ENCODE measurements around the gene IL13RA2. TPM values are rescaled to one million over a fixed set of nuclear protein-coding genes. Genes with fewer than 3 reads are reported as not detected.

Gene IL13RA2
- total RNA-seq, 1 experiment from 2014 or later = 2.0 TPM

DNA sequence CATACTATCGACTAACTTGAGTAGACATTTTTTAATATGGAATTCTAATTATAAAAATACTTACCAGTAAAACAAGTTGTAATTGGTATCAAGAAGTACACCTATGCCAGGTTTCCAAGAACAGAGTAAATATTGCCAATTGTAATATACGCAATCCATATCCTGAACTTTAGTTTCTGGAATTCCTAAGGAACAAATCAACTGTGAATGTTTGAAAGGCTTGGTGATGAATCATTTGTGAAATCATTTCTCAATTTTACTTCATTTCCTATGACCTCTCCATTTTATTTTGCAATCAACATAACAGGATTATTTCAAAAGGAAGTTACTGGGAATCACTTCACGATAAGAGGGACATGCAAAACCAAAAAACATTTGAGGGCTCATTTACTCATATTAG, 3.7 kb downstream of the IL13RA2 start:
- in situ Hi-C loops (cut with HindIII; ENCODE audit: low sequenced_read_pairs) = no loop called here

DNA sequence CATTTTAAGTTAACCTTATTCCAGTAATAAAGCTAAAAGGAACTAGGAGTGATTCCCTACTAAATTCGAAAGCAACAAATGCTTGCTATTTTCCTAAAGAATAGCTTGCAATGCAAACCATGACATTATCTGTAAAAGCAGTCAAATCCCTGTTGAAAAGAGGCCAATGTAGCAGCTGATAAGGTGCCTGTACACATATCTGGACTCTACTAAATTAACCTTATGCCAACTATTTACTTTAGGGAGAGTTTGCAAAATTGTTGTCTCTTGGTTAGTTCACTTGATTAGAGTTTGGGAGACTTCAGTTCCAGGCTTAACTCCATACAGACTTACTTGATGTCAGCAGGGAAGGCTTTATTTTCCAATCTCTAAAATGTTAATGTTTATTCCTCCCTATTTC, 6.0 kb downstream of the IL13RA2 start:
- no peak for DNase-seq (ENCODE audit: low spot score)
- in situ Hi-C loops (cut with HindIII; ENCODE audit: low sequenced_read_pairs) = no loop called here

More for the DNA sequence above, 3.7 kb downstream of the IL13RA2 start:
- no peak for DNase-seq (ENCODE audit: low spot score)

DNA sequence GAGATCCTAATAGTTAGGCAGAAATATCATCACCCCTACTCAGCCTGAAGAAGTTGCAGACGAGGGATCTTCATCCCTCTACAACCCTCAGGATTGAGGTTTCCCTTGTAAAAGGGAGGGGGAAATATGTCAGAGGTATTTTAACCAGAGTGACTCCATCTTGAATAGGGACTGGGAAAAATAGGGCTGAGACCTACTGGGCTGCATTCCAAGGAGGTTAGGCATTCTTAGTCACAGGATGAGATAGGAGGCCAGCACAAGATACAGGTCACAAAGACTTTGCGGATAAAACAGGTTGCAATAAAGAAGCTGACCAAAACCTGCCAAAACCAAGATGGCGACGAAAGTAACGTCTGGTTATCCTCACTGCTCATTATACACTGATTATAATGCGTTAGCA, 17.5 kb downstream of the IL13RA2 start:
- in situ Hi-C loops (cut with HindIII; ENCODE audit: low sequenced_read_pairs) = no loop called here
- no peak for DNase-seq (ENCODE audit: low spot score)

DNA sequence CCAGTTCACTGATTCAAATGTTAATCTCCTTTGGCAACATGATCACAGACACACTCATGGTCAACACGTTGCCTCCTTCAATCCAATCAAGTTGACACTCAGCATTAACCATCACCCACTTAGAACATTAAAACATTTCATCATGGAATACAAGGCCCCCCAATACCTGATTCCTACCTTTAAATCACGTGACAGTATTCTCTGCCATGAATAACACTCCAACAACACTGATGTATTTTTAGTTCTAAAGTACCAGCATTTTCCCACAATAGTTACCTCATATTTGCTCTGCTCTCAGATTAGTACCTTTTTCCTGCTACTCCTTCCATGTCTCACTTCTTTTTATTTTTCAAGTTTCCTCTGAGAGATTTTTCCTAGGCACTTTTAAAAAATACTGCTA, 19.6 kb downstream of the IL13RA2 start:
- in situ Hi-C loops (cut with HindIII; ENCODE audit: low sequenced_read_pairs) = no loop called here
- no peak for DNase-seq (ENCODE audit: low spot score)

DNA sequence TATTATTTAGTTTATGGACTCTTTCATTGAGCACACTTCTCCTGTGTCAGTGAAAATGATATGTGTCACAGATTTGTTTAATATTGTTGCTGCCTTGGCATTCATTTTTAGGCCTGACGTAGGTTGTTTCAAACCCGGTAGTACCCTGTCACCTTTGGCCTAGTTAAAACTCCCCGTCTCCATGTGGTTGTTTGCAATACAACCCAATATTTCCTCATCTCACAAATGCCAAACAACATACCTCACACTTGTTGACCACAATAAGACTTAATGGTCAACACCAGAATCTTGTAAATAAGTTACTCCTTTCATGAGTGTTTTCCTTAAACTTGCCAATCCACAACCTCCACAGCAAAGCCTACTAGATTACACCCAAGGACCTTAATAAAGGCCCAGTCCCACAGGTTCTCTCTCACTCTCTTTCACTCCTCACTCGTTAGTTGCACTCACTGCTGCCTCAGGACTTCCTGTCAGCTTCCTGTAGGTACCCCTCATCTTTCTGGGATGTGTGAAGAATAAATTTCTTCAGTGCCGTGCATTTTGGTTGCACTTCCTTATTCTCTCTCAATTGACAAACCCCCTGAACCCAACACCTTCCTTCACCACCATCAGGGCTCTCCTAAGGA, 31.3 kb downstream of the IL13RA2 start:
- no peak for DNase-seq (ENCODE audit: low spot score)
- in situ Hi-C loops (cut with HindIII; ENCODE audit: low sequenced_read_pairs) = no loop called here

DNA sequence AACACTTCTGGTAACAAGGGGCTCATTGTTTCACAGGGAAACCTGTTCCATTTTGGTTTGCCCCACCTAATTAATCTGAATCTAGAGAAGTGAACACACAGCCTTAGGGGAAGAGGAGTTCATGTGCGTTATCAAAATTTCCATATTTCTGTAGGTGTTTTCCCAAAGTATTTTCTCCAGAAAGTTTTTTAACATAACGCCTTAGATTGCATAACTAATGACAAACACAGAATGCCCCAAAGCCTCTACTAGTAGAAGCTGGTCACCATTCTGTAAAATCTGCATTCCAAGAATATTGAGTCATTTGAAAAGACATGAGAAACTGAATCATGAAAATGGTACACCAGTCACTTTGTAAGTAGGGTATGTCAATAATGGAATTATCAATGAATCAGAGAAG, 41.1 kb downstream of the IL13RA2 start:
- in situ Hi-C loops (cut with HindIII; ENCODE audit: low sequenced_read_pairs) = no loop called here
- DNase-seq (ENCODE audit: low spot score) = no peak

DNA sequence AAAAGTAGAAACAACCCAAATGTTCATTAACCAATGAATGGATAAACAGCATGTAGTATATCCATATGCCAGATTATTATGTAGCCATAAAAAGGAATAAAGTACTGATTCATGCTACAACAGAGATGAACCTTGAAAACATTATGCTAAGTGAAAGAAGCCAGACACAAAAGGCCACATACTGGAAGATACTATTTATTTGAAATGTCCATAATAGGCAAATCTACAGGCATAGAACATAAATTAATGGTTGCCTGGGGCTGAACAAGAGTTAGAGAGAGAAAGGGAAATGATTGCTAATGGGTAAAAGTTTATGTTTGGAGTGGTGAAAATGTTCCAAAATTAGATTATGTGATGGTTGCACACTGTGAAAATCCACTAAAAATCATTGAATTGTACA, 44.4 kb downstream of the IL13RA2 start:
- in situ Hi-C loops (cut with HindIII; ENCODE audit: low sequenced_read_pairs) = no loop called here
- no peak for DNase-seq (ENCODE audit: low spot score)

DNA sequence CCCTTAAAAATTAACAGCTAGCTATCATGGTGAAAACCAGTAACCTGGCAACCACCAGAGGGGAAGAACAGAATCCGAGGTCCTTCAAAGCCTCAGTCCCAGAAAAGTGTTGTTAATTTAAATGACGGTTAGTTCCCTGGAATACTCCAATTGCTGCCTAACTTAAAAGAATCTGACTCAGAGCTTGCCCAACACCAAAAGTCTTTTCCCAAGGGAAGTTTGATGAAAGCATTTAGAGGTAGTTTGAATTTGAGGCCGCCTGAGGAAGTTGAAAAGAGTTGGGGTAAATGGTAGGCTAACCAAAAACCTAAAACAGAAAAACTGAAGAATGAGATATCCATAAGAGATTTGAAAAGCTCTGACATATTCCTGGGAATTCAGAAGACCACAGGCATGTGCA, 46.6 kb downstream of the IL13RA2 start:
- in situ Hi-C loops (cut with HindIII; ENCODE audit: low sequenced_read_pairs) = no loop called here
- DNase-seq (ENCODE audit: low spot score) = no peak

DNA sequence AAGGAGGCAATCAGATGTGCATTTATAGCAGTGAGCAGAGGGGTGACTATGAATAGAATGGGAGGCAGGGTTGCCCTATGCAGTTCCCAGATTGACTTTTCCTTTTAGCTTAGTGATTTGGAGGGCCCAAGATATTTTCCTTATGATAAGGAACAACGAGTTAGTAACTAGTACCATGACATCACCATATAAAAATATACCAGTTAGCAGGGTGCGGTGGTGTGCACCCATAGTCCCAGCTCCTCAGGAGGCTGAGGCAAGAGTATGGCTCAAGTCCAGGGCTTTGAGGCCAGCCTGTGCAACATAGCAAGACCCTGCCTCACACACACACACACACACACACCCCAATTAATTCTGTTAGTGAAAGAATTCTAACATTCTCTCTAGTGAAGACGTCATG, 53.0 kb downstream of the IL13RA2 start:
- in situ Hi-C loops (cut with HindIII; ENCODE audit: low sequenced_read_pairs) = no loop called here
- DNase-seq (ENCODE audit: low spot score) = no peak

DNA sequence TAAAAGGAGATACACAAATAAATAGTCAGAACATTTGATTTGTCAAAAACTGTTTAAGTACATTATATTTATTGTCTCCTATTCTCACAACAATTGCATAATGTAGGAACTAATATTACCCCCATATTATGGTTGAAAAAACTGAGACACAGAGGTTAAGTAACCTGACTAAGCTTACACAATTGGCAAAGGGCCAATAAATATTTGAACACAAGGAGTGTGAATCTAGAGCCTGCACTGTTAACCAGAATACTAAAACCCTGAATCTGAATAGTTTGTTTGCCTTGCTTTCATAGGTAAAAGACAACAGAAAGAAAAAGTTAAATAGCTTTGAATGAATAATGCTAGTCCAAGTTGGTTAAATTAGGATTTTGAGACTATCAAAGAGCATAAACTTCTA, 55.2 kb downstream of the IL13RA2 start:
- in situ Hi-C loops (cut with HindIII; ENCODE audit: low sequenced_read_pairs) = no loop called here
- no peak for DNase-seq (ENCODE audit: low spot score)

DNA sequence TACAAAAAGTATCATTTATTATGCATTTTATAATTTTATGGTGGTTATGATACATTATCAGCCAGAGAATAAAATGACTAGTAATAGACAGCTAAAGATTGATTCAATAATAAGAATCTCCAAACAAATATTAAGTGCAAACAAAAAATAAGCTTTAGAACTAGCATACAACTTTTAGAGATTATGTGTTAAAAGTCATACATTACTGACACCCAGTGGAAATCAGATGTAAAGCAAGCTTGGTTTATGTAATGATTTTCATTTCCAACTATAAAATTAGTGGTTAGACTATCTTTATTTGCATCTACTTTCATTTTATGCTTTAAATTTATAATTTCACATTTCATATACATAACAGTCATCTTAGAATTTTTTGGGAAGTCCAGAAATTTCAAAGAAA, 57.7 kb downstream of the IL13RA2 start:
- in situ Hi-C loops (cut with HindIII; ENCODE audit: low sequenced_read_pairs) = no loop called here
- no peak for DNase-seq (ENCODE audit: low spot score)

Other genes starting within 250 kb of the IL13RA2 start
- gene RBMXL3, start 171.8 kb upstream of the IL13RA2 start, total RNA-seq (2014; rRNA removed; shearing (Covaris generic)) = not detected in 2 replicates
- gene LRCH2, start 216.5 kb upstream of the IL13RA2 start, total RNA-seq (2014; rRNA removed; shearing (Covaris generic)) = 0.10 and 0.12 TPM in 2 replicates

Data from G401 (cell line).